Liver (tissue), 3 donors: ENCODE data around the gene CCDC126.

Source experiments
- TAF1 ChIP-seq: conservative IDR thresholded peaks from 2 replicates; pipeline ENCODE4 v1.6.1; 2016; ENCODE audit warnings: antibody characterized with exemption, mild to moderate bottlenecking
- ZBTB33 ChIP-seq: IDR thresholded peaks from 2 replicates; pipeline ENCODE4 v1.6.1; 2016; ENCODE audit warnings: antibody characterized with exemption
- TF ChIP-seq, protein P1 (sequence below): IDR thresholded peaks from 2 replicates; pipeline ENCODE4 v1.6.1; 2016; ENCODE audit warnings: antibody characterized with exemption
- TF ChIP-seq, protein P2 (sequence below): fragments of 150-350 bp; IDR thresholded peaks from 2 replicates; pipeline ENCODE4 v1.5.1; 2017; ENCODE audit warnings: improper control_type of control experiment, low read depth, low read length; ENCODE audit not compliant: missing input control
- donor health status: healthy.
- donor health status: healthy.

GRCh38 chr7:23597094-23598091 is at the start of gene CCDC126:
- TF ChIP-seq, protein P1, sequence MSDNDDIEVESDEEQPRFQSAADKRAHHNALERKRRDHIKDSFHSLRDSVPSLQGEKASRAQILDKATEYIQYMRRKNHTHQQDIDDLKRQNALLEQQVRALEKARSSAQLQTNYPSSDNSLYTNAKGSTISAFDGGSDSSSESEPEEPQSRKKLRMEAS = peak; percentile 99
- TF ChIP-seq, protein P2, sequence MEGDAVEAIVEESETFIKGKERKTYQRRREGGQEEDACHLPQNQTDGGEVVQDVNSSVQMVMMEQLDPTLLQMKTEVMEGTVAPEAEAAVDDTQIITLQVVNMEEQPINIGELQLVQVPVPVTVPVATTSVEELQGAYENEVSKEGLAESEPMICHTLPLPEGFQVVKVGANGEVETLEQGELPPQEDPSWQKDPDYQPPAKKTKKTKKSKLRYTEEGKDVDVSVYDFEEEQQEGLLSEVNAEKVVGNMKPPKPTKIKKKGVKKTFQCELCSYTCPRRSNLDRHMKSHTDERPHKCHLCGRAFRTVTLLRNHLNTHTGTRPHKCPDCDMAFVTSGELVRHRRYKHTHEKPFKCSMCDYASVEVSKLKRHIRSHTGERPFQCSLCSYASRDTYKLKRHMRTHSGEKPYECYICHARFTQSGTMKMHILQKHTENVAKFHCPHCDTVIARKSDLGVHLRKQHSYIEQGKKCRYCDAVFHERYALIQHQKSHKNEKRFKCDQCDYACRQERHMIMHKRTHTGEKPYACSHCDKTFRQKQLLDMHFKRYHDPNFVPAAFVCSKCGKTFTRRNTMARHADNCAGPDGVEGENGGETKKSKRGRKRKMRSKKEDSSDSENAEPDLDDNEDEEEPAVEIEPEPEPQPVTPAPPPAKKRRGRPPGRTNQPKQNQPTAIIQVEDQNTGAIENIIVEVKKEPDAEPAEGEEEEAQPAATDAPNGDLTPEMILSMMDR = no peak
- TF ChIP-seq TAF1 (no peak), ZBTB33 (peak; percentile 69)
